ENCODE results near the gene RBMXL3. TPM values are rescaled to one million over a fixed set of nuclear protein-coding genes. Genes with fewer than 3 reads are reported as not detected.

RBMXL3 gene
- total and polyA plus RNA-seq, 2 of the 13 experiments (the other 11 are each of a cell fraction or from before 2014, with no cell fraction given): not detected

DNA sequence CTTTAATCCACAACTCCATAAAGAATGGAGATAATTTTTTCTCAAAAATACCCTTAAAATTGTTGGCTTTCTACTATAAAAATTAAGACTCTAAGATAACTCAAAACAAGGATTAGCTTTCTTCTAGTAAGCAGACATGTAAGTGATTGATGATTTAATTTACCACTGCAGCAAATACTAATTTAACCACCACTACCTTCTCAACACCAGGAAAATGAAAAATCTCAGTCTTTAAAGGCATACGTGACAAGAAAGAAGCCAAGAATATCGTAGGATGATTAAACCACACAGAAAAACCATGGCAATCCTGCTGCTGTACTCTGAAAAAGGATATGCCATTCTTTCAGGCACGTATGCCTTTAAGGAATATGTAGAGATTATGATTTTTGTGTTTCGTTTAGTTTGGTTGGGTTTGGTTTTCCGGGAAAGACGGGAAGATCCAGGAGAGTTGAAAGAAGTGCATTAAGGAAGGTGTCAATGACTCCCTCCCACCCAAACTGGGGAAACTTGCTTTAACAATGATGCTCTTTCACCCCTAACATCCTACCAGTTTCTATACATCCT, 43.8 kb downstream of the RBMXL3 start (continued):
- TF ChIP-seq, protein P1, sequence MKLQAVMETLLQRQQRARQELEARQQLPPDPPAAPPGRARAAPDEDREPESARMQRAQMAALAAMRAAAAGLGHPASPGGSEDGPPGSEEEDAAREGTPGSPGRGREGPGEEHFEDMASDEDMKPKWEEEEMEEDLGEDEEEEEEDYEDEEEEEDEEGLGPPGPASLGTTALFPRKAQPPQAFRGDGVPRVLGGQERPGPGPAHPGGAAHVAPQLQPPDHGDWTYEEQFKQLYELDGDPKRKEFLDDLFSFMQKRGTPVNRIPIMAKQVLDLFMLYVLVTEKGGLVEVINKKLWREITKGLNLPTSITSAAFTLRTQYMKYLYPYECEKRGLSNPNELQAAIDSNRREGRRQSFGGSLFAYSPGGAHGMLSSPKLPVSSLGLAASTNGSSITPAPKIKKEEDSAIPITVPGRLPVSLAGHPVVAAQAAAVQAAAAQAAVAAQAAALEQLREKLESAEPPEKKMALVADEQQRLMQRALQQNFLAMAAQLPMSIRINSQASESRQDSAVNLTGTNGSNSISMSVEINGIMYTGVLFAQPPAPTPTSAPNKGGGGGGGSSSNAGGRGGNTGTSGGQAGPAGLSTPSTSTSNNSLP (IDR thresholded peaks at IDR 0.05; ENCODE audit: low read depth, low read length): no peak
- TF ChIP-seq MEIS2 (CRISPR knock-in tag; IDR thresholded peaks at IDR 0.05) (no peak), ZNF329 (CRISPR knock-in tag; IDR thresholded peaks at IDR 0.05; ENCODE audit: low read depth) (no peak), NR2C2 (CRISPR knock-in tag; IDR thresholded peaks at IDR 0.05; ENCODE audit: borderline replicate concordance) (no peak), IKZF4 (CRISPR knock-in tag; IDR thresholded peaks at IDR 0.05; ENCODE audit: borderline replicate concordance, low read depth, not compliant biosample characterization) (no peak)
- TF ChIP-seq, protein P2, sequence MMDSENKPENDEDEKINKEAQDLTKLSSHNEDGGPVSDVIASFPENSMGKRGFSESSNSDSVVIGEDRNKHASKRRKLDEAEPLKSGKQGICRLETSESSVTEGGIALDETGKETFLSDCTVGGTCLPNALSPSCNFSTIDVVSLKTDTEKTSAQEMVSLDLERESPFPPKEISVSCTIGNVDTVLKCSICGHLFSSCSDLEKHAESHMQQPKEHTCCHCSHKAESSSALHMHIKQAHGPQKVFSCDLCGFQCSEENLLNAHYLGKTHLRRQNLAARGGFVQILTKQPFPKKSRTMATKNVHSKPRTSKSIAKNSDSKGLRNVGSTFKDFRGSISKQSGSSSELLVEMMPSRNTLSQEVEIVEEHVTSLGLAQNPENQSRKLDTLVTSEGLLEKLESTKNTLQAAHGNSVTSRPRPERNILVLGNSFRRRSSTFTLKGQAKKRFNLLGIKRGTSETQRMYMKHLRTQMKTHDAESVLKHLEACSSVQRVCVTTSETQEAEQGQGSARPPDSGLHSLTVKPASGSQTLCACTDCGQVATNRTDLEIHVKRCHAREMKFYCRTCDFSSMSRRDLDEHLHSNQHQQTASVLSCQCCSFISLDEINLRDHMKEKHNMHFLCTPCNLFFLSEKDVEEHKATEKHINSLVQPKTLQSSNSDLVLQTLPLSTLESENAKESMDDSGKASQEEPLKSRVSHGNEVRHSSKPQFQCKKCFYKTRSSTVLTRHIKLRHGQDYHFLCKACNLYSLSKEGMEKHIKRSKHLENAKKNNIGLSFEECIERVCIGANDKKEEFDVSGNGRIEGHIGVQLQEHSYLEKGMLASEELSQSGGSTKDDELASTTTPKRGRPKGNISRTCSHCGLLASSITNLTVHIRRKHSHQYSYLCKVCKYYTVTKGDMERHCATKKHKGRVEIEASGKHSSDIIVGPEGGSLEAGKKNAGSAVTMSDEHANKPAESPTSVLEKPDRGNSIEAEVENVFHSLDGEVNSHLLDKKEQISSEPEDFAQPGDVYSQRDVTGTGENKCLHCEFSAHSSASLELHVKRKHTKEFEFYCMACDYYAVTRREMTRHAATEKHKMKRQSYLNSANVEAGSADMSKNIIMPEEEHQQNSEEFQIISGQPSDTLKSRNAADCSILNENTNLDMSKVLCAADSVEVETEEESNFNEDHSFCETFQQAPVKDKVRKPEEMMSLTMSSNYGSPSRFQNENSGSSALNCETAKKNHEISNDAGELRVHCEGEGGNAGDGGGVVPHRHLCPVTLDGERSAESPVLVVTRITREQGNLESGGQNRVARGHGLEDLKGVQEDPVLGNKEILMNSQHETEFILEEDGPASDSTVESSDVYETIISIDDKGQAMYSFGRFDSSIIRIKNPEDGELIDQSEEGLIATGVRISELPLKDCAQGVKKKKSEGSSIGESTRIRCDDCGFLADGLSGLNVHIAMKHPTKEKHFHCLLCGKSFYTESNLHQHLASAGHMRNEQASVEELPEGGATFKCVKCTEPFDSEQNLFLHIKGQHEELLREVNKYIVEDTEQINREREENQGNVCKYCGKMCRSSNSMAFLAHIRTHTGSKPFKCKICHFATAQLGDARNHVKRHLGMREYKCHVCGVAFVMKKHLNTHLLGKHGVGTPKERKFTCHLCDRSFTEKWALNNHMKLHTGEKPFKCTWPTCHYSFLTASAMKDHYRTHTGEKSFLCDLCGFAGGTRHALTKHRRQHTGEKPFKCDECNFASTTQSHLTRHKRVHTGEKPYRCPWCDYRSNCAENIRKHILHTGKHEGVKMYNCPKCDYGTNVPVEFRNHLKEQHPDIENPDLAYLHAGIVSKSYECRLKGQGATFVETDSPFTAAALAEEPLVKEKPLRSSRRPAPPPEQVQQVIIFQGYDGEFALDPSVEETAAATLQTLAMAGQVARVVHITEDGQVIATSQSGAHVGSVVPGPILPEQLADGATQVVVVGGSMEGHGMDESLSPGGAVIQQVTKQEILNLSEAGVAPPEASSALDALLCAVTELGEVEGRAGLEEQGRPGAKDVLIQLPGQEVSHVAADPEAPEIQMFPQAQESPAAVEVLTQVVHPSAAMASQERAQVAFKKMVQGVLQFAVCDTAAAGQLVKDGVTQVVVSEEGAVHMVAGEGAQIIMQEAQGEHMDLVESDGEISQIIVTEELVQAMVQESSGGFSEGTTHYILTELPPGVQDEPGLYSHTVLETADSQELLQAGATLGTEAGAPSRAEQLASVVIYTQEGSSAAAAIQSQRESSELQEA (CRISPR knock-in tag; IDR thresholded peaks at IDR 0.05; ENCODE audit: not compliant biosample characterization): no peak
- TF ChIP-seq, protein P3, sequence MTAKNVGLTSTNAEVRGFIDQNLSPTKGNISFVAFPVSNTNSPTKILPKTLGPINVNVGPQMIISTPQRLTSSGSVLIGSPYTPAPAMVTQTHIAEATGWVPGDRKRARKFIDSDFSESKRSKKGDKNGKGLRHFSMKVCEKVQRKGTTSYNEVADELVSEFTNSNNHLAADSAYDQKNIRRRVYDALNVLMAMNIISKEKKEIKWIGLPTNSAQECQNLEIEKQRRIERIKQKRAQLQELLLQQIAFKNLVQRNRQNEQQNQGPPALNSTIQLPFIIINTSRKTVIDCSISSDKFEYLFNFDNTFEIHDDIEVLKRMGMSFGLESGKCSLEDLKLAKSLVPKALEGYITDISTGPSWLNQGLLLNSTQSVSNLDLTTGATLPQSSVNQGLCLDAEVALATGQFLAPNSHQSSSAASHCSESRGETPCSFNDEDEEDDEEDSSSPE (CRISPR knock-in tag; IDR thresholded peaks at IDR 0.05): no peak
- TF ChIP-seq, protein P4, sequence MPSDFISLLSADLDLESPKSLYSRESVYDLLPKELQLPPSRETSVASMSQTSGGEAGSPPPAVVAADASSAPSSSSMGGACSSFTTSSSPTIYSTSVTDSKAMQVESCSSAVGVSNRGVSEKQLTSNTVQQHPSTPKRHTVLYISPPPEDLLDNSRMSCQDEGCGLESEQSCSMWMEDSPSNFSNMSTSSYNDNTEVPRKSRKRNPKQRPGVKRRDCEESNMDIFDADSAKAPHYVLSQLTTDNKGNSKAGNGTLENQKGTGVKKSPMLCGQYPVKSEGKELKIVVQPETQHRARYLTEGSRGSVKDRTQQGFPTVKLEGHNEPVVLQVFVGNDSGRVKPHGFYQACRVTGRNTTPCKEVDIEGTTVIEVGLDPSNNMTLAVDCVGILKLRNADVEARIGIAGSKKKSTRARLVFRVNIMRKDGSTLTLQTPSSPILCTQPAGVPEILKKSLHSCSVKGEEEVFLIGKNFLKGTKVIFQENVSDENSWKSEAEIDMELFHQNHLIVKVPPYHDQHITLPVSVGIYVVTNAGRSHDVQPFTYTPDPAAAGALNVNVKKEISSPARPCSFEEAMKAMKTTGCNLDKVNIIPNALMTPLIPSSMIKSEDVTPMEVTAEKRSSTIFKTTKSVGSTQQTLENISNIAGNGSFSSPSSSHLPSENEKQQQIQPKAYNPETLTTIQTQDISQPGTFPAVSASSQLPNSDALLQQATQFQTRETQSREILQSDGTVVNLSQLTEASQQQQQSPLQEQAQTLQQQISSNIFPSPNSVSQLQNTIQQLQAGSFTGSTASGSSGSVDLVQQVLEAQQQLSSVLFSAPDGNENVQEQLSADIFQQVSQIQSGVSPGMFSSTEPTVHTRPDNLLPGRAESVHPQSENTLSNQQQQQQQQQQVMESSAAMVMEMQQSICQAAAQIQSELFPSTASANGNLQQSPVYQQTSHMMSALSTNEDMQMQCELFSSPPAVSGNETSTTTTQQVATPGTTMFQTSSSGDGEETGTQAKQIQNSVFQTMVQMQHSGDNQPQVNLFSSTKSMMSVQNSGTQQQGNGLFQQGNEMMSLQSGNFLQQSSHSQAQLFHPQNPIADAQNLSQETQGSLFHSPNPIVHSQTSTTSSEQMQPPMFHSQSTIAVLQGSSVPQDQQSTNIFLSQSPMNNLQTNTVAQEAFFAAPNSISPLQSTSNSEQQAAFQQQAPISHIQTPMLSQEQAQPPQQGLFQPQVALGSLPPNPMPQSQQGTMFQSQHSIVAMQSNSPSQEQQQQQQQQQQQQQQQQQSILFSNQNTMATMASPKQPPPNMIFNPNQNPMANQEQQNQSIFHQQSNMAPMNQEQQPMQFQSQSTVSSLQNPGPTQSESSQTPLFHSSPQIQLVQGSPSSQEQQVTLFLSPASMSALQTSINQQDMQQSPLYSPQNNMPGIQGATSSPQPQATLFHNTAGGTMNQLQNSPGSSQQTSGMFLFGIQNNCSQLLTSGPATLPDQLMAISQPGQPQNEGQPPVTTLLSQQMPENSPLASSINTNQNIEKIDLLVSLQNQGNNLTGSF (CRISPR knock-in tag; IDR thresholded peaks at IDR 0.05): no peak
- TF ChIP-seq, protein P5, sequence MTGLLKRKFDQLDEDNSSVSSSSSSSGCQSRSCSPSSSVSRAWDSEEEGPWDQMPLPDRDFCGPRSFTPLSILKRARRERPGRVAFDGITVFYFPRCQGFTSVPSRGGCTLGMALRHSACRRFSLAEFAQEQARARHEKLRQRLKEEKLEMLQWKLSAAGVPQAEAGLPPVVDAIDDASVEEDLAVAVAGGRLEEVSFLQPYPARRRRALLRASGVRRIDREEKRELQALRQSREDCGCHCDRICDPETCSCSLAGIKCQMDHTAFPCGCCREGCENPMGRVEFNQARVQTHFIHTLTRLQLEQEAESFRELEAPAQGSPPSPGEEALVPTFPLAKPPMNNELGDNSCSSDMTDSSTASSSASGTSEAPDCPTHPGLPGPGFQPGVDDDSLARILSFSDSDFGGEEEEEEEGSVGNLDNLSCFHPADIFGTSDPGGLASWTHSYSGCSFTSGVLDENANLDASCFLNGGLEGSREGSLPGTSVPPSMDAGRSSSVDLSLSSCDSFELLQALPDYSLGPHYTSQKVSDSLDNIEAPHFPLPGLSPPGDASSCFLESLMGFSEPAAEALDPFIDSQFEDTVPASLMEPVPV (CRISPR knock-in tag; IDR thresholded peaks at IDR 0.05): no peak

Data from HepG2 (cell line).